Astrocyte of the cerebellum (primary cell): ENCODE results near the gene IL36A.

Experiments
- DNase-seq: peaks from one replicate; pipeline ENCODE4 v3.0.0-alpha.2; 2011; ENCODE audit warnings: low read depth
- H3K4me3 ChIP-seq: 2 replicates; pipeline ENCODE4 v1.5.1; 2011; ENCODE audit warnings: mild to moderate bottlenecking, low read depth, low read length, moderate library complexity
- CTCF ChIP-seq: IDR thresholded peaks from 2 replicates; pipeline ENCODE4 v1.5.1; 2012; ENCODE audit warnings: low read length, low read depth, moderate library complexity, mild to moderate bottlenecking; ENCODE audit errors: missing control alignments
- in situ Hi-C: cut with HindIII; loops from 2 replicates; pipeline ENCODE4 v1.10.0; 2017; ENCODE audit warnings: low sequenced_read_pairs

IL36A gene

GRCh38 chr2:113000436-113000835 is 4.8 kb upstream of the IL36A start:
- in situ Hi-C loops, result no loop called here
- DNase-seq, result no peak

GRCh38 chr2:113002677-113003076 is 2.6 kb upstream of the IL36A start:
- H3K4me3 ChIP-seq, result no peak overlapping the region
- DNase-seq, result no peak
- TF ChIP-seq CTCF, result no peak
- in situ Hi-C loops, result no loop called here

More at GRCh38 chr2:113000436-113000835, 4.8 kb upstream of the IL36A start:
- no peak overlapping the region for H3K4me3 ChIP-seq
- no peak for TF ChIP-seq CTCF

GRCh38 chr2:113007250-113007649 is 2.0 kb downstream of the IL36A start:
- in situ Hi-C loops, result no loop called here
- H3K4me3 ChIP-seq, result no peak overlapping the region
- no peak for DNase-seq
- no peak for TF ChIP-seq CTCF

- in situ Hi-C loops, result no loop called here
These were observed 4.4 kb downstream of the IL36A start for GRCh38 chr2:113009622-113010021.

GRCh38 chr2:113010088-113010487 is 4.8 kb downstream of the IL36A start:
- H3K4me3 ChIP-seq, result no peak overlapping the region
- no peak for DNase-seq
- no peak for TF ChIP-seq CTCF
- in situ Hi-C loops, result no loop called here

More at GRCh38 chr2:113009622-113010021, 4.4 kb downstream of the IL36A start:
- TF ChIP-seq CTCF, result no peak
- no peak for DNase-seq
- no peak overlapping the region for H3K4me3 ChIP-seq

- in situ Hi-C loops, result no loop called here
- DNase-seq, result no peak
- no peak overlapping the region for H3K4me3 ChIP-seq
- no peak for TF ChIP-seq CTCF
These were observed 5.8 kb downstream of the IL36A start for GRCh38 chr2:113011108-113011507.
